Measurements from ENCODE around the gene GLIS1. TPM values are rescaled to one million over a fixed set of nuclear protein-coding genes. Genes with fewer than 3 reads are reported as not detected.

Gene GLIS1
- total and polyA plus RNA-seq, 7 donors: 0.03 to 0.40 (median 0.15) TPM

- no peak for ATAC-seq
- 71 to 74% (median 73%) methylated on average over 11 of the region's 11 CpGs for WGBS, 3 donors
- H3K27me3 ChIP-seq (ENCODE audit: insufficient read depth in 3 of 3, low read length in 2 of 3): peaks cover 0 to 32% (median 4%) of the 10 kb centered on the region in 3 donors
These were observed 48.6 kb downstream of the GLIS1 start for GRCh38 chr1:53690411-53690810.

GRCh38 chr1:53689736-53690326 lies 49.1 kb downstream of the GLIS1 start:
- intact Hi-C loops (cut with DNase I): no loop called here
- ATAC-seq: no peak
- no peak for DNase-seq
- H3K9me3 ChIP-seq: no peaks in the 10 kb centered on the region
- H3K36me3 ChIP-seq (ENCODE audit: insufficient read depth in 1 of 2, low read depth in 1 of 2): no peaks in the 10 kb centered on the region
- H3K27ac ChIP-seq: no peak overlapping the region
- no peak overlapping the region for H3K4me3 ChIP-seq
- 72 to 82% (median 75%) methylated on average over 12 of the region's 12 CpGs for WGBS, 3 donors
- H3K27me3 ChIP-seq (ENCODE audit: insufficient read depth in 3 of 3, low read length in 2 of 3): peaks cover 0 to 37% (median 6%) of the 10 kb centered on the region in 3 donors
- TF ChIP-seq CTCF (IDR thresholded peaks at IDR 0.05): no peak
- H3K4me1 ChIP-seq: no peaks in the 10 kb centered on the region

More at GRCh38 chr1:53690411-53690810, 48.6 kb downstream of the GLIS1 start:
- intact Hi-C loops (cut with DNase I): no loop called here
- Histone ChIP-seq H3K9me3 (no peaks in the 10 kb centered on the region), H3K4me3 (no peak overlapping the region), H3K36me3 (ENCODE audit: insufficient read depth in 1 of 2, low read depth in 1 of 2) (no peaks in the 10 kb centered on the region), H3K27ac (no peak overlapping the region), H3K4me1 (no peaks in the 10 kb centered on the region)
- DNase-seq: no peak
- TF ChIP-seq CTCF (IDR thresholded peaks at IDR 0.05): no peak

- no peak overlapping the region for H3K4me3 ChIP-seq
- no peak overlapping the region for H3K27ac ChIP-seq
- ATAC-seq: no peak
- no peaks in the 10 kb centered on the region for H3K36me3 ChIP-seq (ENCODE audit: insufficient read depth in 1 of 2, low read depth in 1 of 2)
- no peak for DNase-seq
- intact Hi-C loops (cut with DNase I): no loop called here
- TF ChIP-seq CTCF (IDR thresholded peaks at IDR 0.05): no peak
- 76 to 81% (median 77%) methylated on average over 4 of the region's 4 CpGs for WGBS, 3 donors
- peaks cover 0 to 41% (median 9%) of the 10 kb centered on the region in 3 donors for H3K27me3 ChIP-seq (ENCODE audit: insufficient read depth in 3 of 3, low read length in 2 of 3)
- no peaks in the 10 kb centered on the region for H3K4me1 ChIP-seq
- H3K9me3 ChIP-seq: no peaks in the 10 kb centered on the region
These were observed 49.7 kb downstream of the GLIS1 start for GRCh38 chr1:53689223-53689622.

- intact Hi-C loops (cut with DNase I): no loop called here
- Histone ChIP-seq H3K4me1 (no peaks in the 10 kb centered on the region), H3K36me3 (ENCODE audit: insufficient read depth in 1 of 2, low read depth in 1 of 2) (no peaks in the 10 kb centered on the region), H3K27ac (no peak overlapping the region), H3K9me3 (no peaks in the 10 kb centered on the region), H3K4me3 (no peak overlapping the region), H3K27me3 (ENCODE audit: insufficient read depth in 3 of 3, low read length in 2 of 3) (peaks cover 0 to 47% (median 9%) of the 10 kb centered on the region in 3 donors)
- WGBS, 3 donors: 56 to 69% (median 57%) methylated on average over 10 of the region's 10 CpGs
- TF ChIP-seq CTCF (IDR thresholded peaks at IDR 0.05): no peak
- DNase-seq: no peak
- no peak for ATAC-seq
These were observed 50.4 kb downstream of the GLIS1 start for GRCh38 chr1:53688381-53689102.
